Stimulated activated CD4-positive, alpha-beta T cell treated with anti-CD3 and anti-CD28 coated beads, TNF-alpha, amount 100 ng/mL, for 1 hour (primary cell): Measurements from ENCODE around the gene PBX3.

Experiments used
- DNase-seq, 3 donors: peaks; one replicate each; pipeline ENCODE4 v3.0.0-alpha.2; 2020; ENCODE audit warnings: low read depth in 3 of 3, low spot score in 1 of 3

Gene PBX3

GRCh38 chr9:125904155-125904851 is 157.1 kb downstream of the PBX3 start:
- no peak for DNase-seq

- no peak for DNase-seq
Measured at GRCh38 chr9:125906144-125906543, 159.0 kb downstream of the PBX3 start.

GRCh38 chr9:125906893-125907292 is 159.7 kb downstream of the PBX3 start:
- no peak for DNase-seq

- DNase-seq: no peak
Measured at GRCh38 chr9:125908136-125908535, 161.0 kb downstream of the PBX3 start.

- no peak for DNase-seq
Measured at GRCh38 chr9:125908966-125909365, 161.8 kb downstream of the PBX3 start.

DNA sequence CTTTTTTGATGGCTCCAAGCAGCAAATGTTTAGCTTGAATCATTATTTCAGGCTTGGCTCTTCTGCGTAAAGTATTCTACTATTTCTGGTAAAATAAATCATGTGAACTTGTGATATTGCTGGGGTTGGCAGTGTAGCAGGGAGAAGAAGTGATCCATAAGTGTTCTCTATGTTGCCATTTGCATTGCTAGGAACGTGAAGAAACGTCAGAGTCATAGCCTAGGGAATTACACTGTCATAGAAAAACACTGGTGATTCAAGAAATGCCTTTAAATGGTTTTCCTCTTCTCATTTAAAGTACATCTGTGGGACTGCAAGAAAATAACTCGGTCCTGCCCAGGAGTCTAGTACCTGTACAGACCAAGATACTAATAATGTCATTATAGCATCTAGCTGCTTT is 162.3 kb downstream of the PBX3 start:
- no peak for DNase-seq

DNA sequence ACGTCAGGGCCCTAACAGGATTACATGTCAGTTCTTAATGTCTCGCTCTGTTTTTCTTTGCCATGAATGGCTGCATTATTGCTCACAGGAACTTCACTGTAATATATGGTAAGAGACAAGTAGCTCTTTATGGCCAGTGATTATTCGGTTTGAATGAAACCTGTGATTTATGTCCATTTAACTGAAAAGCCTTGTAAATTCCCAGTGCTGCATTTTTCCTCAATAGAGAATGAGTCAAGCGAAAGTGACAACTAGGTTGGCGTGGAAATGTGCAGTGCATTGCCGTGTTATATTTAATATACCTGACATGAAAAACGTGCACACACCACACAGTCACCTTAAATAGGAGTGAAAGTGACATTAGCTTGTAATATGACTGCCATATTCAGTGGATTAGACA is 163.1 kb downstream of the PBX3 start:
- no peak for DNase-seq

DNA sequence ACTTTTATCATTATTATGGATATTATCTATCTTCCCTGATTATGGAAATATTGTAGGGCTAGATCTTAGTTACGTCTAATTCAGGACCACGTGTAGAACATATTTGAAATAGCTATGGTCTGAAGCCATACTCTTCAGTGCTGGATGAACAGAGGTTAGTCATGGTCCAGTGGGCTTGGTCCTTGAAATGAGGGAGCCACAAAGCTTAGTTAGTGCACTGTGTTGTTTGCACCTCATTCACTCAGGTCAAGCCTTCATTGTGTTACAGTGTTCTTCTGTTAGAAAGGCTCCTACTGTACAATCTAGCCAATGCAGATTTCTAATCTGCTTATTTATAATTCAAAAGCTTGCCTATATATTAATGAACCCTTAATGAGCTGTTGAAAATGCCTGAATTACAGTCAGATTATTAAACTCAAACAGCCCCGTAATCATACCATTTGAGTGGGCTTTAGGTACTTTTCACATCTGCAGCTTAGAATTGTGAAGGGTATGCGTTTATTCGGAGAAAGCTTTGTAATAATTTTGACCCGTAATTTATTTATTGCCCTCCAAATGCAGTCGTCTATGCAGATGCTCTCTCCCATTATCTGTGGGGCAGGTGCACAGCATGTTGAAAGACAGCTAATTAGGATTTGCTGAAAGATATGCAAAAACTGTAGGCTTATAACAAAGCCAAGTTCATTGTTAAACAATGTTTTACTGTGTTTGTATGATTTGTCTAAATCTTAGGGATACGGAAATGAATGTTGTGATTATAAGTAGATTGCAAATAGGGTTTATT is 164.9 kb downstream of the PBX3 start:
- DNase-seq: no peak

- no peak for DNase-seq
Measured at GRCh38 chr9:125912667-125913066, 165.5 kb downstream of the PBX3 start.

DNA sequence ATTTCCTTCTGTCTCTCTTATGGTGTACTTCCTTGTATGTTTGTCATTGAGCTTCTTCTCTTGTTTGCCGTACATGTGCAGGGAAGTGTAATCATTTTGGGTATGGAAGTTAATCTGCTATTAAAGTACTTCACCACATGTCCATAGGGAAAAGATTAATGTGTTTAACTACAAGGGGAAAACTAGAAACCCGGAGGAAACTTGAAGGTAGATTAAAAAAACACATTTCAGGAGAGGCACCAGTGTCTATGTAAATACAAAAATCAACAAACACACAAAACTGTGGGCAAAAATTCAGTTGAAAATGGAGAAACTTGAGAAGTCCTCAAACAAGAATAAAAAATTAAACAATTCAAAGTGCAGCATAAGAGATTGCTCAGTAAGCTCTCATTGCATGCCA is 166.4 kb downstream of the PBX3 start:
- DNase-seq: no peak

DNA sequence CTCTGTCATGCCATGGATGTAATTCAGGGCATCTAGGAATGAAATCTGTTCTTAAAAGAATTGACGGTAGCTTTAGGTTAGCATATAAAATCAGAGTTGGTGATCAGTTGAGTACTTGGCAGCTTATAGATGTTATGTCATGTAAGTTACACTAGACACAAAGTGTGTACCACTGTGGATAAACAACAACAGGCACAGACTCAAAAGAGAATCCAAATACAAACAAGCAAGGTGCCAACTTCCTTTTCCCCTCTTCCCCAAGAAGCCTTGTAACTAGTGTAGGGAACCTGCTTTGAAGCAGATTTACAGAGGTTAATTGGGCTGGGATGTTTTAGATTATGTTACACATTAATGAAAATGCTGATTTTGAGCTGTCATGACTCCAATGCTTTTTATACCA is 167.2 kb downstream of the PBX3 start:
- DNase-seq: no peak

- no peak for DNase-seq
Measured at GRCh38 chr9:125915606-125916005, 168.4 kb downstream of the PBX3 start.

DNA sequence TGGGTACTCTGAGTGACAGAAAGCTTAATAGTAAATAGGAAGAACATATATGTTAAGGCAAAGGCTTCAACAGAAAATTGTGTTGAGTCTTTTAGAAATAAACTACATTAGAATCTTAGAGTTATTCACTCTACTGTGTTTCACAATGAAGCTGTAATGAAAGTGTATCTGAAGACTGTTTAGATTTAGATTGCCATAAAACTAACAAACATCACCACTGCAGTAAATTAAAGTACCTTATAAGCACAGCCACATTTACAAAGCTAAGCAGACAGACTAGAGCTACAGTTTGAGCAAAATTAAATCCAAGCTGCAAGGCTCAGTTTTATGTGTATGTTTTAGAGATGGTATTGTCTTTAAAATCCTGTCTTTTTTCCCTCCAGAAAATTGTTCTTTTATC is 172.4 kb downstream of the PBX3 start:
- DNase-seq: no peak

- no peak for DNase-seq
Measured at GRCh38 chr9:125920402-125920801, 173.2 kb downstream of the PBX3 start.

DNA sequence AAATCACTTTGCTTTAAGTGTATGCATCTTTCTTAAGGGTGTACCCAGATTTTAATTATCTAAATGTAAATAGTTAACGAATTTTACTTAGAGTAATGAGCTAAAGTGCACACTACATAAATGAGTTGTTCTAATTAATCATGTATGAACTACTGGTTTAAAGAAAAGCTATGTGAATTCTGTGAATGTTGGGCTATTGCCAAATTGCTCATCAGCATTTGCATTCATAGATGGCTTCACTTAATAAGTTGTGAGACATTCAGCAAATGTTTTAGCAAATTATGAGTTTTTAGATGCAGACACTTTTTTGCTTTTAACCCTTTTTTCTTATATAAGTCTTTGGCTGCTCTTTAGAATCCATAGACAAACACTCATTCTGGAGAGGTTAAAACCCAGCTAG is 175.7 kb downstream of the PBX3 start:
- no peak for DNase-seq

- no peak for DNase-seq
Measured at GRCh38 chr9:125924351-125924750, 177.2 kb downstream of the PBX3 start.

- no peak for DNase-seq
Measured at GRCh38 chr9:125926936-125927335, 179.8 kb downstream of the PBX3 start.

- DNase-seq: no peak
Measured at GRCh38 chr9:125929846-125930245, 182.7 kb downstream of the PBX3 start.

DNA sequence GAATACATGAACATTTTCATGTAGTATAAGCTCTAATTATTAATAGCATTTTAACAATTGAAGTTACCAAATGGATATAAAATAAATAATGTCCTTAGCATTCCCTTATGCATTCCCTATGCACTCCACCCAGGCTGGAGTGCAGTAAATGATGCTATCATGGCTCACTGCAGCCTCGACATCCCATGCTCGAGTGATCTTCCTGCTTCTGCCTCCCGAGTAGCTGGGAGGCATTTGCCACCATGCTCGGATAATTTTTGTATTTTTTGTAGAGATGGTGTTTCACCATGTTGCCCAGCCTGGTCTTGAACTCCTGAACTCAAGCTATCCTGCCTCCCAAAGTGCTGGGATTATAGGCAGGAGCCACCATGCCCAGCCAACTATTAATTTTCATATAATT is 184.0 kb downstream of the PBX3 start:
- DNase-seq: no peak

GRCh38 chr9:125932012-125932411 is 184.8 kb downstream of the PBX3 start:
- DNase-seq: no peak

- DNase-seq: no peak
Measured at GRCh38 chr9:125932746-125933455, 185.7 kb downstream of the PBX3 start.

- no peak for DNase-seq
Measured at GRCh38 chr9:125942125-125942524, 195.0 kb downstream of the PBX3 start.
